Ishikawa (cell line): ENCODE measurements around the gene ZBTB46.

Experiments
- CEBPB ChIP-seq: IDR thresholded peaks from 2 replicates; pipeline ENCODE4 v1.6.1; 2012
- CREB1 ChIP-seq: IDR thresholded peaks from 2 replicates; pipeline ENCODE4 v1.6.1; 2012; ENCODE audit warnings: low read depth
- EGR1 ChIP-seq: IDR thresholded peaks from 2 replicates; pipeline ENCODE4 v1.6.1; 2012
- EP300 ChIP-seq: IDR thresholded peaks from 2 replicates; pipeline ENCODE4 v1.6.1; 2012; ENCODE audit warnings: borderline replicate concordance
- FOXM1 ChIP-seq: IDR thresholded peaks from 2 replicates; pipeline ENCODE4 v1.6.1; 2012; ENCODE audit warnings: low read depth, borderline replicate concordance
- MAX ChIP-seq: IDR thresholded peaks from 2 replicates; pipeline ENCODE4 v1.6.1; 2012
- NFIC ChIP-seq: IDR thresholded peaks from 2 replicates; pipeline ENCODE4 v1.6.1; 2012
- RAD21 ChIP-seq: IDR thresholded peaks from 2 replicates; pipeline ENCODE4 v1.6.1; 2012; ENCODE audit warnings: low read depth
- REST ChIP-seq: IDR thresholded peaks from 2 replicates; pipeline ENCODE4 v1.6.1; 2012; ENCODE audit warnings: low read depth, mild to moderate bottlenecking
- TAF1 ChIP-seq: IDR thresholded peaks from 2 replicates; pipeline ENCODE4 v1.6.1; 2012; ENCODE audit warnings: low read depth, mild to moderate bottlenecking
- TCF12 ChIP-seq: IDR thresholded peaks from 2 replicates; pipeline ENCODE4 v1.6.1; 2012; ENCODE audit warnings: low read depth
- TEAD4 ChIP-seq: IDR thresholded peaks from 2 replicates; pipeline ENCODE4 v1.6.1; 2012
- USF1 ChIP-seq: IDR thresholded peaks from 2 replicates; pipeline ENCODE4 v1.6.1; 2012
- YY1 ChIP-seq: IDR thresholded peaks from 2 replicates; pipeline ENCODE4 v1.6.1; 2012; ENCODE audit warnings: low read depth
- ZBTB7A ChIP-seq: IDR thresholded peaks from 2 replicates; pipeline ENCODE4 v1.6.1; 2012; ENCODE audit warnings: low read depth

The ZBTB46 gene

GRCh38 chr20:63707558-63708300, 123.3 kb downstream of the ZBTB46 start, which contains the start of the genes ARFRP1 and ZGPAT:
Gene ARFRP1 (minus strand): TSS chr20:63707976. CDS start chr20:63707091, 885 bp downstream.
Gene ZGPAT (plus strand): TSS chr20:63708039. CDS start chr20:63708581, 542 bp downstream.
- TF ChIP-seq MAX (peak; percentile 84), TAF1 (peak; percentile 53; the same call in 1 of the 2 replicates), FOXM1 (no peak), EP300 (peak; percentile 31; the same call in 1 of the 2 replicates), TEAD4 (peak; percentile 41; the same call in 1 of the 2 replicates), USF1 (peak; percentile 50), YY1 (peak; percentile 67), RAD21 (no peak), REST (no peak), CREB1 (no peak), EGR1 (peak; percentile 85), TCF12 (peak; percentile 76), CEBPB (no peak; the same call in 1 of the 2 replicates), ZBTB7A (peak; percentile 70; the same call in 1 of the 2 replicates), NFIC (peak; percentile 15; the same call in 1 of the 2 replicates)

GRCh38 chr20:63706852-63707557, 124.1 kb downstream of the ZBTB46 start:
- TF ChIP-seq EGR1 (no peak), MAX (no peak), RAD21 (peak; percentile 59), TEAD4 (no peak)

- TF ChIP-seq EP300 (no peak), CREB1 (no peak), TEAD4 (no peak), EGR1 (no peak), ZBTB7A (no peak), REST (no peak), USF1 (no peak)
Measured at GRCh38 chr20:63706027-63706695, 124.9 kb downstream of the ZBTB46 start.

- TF ChIP-seq NFIC (no peak), TAF1 (no peak), RAD21 (no peak)
Measured at GRCh38 chr20:63705232-63706026, 125.6 kb downstream of the ZBTB46 start.

- no peak for TF ChIP-seq TEAD4
- no peak for TF ChIP-seq FOXM1
- TF ChIP-seq MAX: no peak
- TF ChIP-seq EGR1: no peak
- no peak for TF ChIP-seq YY1
- no peak for TF ChIP-seq CEBPB
- TF ChIP-seq EP300: no peak
- TF ChIP-seq ZBTB7A: no peak
Measured at GRCh38 chr20:63704749-63705117, 126.3 kb downstream of the ZBTB46 start.
